Skeletal muscle tissue (tissue), 4 donors: ENCODE measurements around the gene GRK4. TPM values are rescaled to one million over a fixed set of nuclear protein-coding genes. Genes with fewer than 3 reads are reported as not detected.

Experiments
- H3K27ac ChIP-seq: one replicate; pipeline ENCODE4 v1.7.0; 2013; ENCODE audit warnings: mild to moderate bottlenecking, low read depth, low read length, inconsistent platforms
- H3K27me3 ChIP-seq, 3 donors: one replicate each; pipeline ENCODE4 v1.7.0; 2013; ENCODE audit warnings: low read length in 3 of 3; ENCODE audit not compliant: control insufficient read depth in 3 of 3, insufficient read depth in 3 of 3
- H3K36me3 ChIP-seq, 3 donors: one replicate each; pipeline ENCODE4 v1.7.0; 2013; ENCODE audit warnings: low read length in 3 of 3; ENCODE audit not compliant: control insufficient read depth in 3 of 3, insufficient read depth in 3 of 3
- H3K4me1 ChIP-seq, 3 donors: one replicate each; pipeline ENCODE4 v1.7.0; 2013; ENCODE audit warnings: low read length in 3 of 3, mild to moderate bottlenecking in 3 of 3; ENCODE audit not compliant: control insufficient read depth in 3 of 3, insufficient read depth in 3 of 3
- H3K4me3 ChIP-seq, 3 donors: one replicate each; pipeline ENCODE4 v1.7.0; 2013; ENCODE audit warnings: low read length in 3 of 3
- H3K9ac ChIP-seq, 3 donors: one replicate each; pipeline ENCODE4 v1.7.0; 2013; ENCODE audit warnings: low read length in 3 of 3, mild to moderate bottlenecking in 3 of 3, moderate library complexity in 2 of 3, low read depth in 1 of 3
- H3K9me3 ChIP-seq, 3 donors: one replicate each; pipeline ENCODE4 v1.7.0; 2013; ENCODE audit warnings: low read length in 3 of 3; ENCODE audit not compliant: control insufficient read depth in 3 of 3
- total RNA-seq: library from RNA; depleted of rRNA; stranded (reverse); fragments of >200 nt; gene quantifications from one replicate; pipeline ENCODE4 v1.2.3, GENCODE V29; 2014
- donor health status: Osteomylitis.

GRK4 gene
- total RNA-seq, 1 donor from 2014 or later: 12.5 TPM

DNA sequence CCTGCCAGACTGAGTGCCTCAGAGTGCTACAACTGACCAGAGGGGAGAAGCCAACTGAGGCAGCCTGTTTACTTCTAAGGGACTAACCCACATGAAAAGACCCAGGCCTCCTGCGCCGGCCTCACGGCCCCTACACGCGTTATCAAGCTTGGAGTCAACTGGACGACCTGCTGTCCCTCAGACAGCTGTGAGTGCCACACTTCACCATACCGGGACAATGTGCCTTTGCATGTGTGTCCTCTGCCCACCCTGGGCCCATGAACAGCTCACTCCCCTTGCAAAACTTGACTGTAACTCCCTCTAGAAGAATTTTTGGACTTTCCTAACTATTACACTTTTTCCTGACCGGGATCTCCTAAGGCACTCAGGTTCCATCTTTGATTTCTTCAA lies 2.0 kb upstream of the GRK4 start:
- Histone ChIP-seq H3K4me1 (peaks cover 31 to 36% (median 32%) of the 10 kb centered on the region in 3 donors), H3K27me3 (no peaks in the 10 kb centered on the region), H3K9me3 (no peaks in the 10 kb centered on the region), H3K27ac (no peak overlapping the region), H3K9ac (peak overlapping the region; percentile 85 to 95 (median 93)), H3K4me3 (peak overlapping the region; percentile 83 to 96 (median 85)), H3K36me3 (peaks cover 3 to 14% (median 9%) of the 10 kb centered on the region in 3 donors)

DNA sequence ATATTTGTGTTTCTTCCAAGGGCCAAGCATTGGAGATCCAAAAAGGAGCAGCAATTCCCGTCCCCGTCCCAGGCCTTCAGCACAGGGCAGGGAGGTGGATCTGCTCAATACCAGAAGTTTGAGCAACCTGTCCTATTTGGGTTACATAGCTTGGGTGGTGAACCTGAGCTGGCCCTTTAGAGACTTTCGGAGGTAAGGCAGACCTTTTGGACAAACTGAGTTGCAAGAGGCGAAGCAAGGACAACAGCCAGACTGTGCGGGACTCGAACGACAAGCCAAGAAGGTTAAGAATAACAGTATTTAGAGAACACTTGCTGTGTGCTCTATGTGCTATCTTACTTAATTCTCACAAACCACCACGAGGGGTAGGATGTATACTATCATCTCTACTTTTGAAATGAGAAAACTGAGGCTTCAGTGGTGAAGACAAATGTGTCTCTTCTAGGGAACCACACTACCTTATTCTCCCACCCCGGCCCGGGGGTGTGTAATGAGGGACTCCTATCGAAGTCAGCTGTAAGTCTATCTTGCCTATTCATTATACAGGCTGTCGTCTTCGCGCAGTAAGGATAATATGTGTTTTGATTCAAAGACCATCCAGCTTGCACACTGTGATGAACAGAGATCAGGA lies 1.4 kb upstream of the GRK4 start:
- Histone ChIP-seq H3K9me3 (no peaks in the 10 kb centered on the region), H3K4me3 (peak overlapping the region; percentile 83 to 96 (median 85)), H3K36me3 (peaks cover 3 to 9% (median 6%) of the 10 kb centered on the region in 3 donors), H3K27ac (no peak overlapping the region), H3K9ac (peak overlapping the region; percentile 85 to 95 (median 93)), H3K4me1 (peaks cover 31 to 36% (median 32%) of the 10 kb centered on the region in 3 donors), H3K27me3 (no peaks in the 10 kb centered on the region)

DNA sequence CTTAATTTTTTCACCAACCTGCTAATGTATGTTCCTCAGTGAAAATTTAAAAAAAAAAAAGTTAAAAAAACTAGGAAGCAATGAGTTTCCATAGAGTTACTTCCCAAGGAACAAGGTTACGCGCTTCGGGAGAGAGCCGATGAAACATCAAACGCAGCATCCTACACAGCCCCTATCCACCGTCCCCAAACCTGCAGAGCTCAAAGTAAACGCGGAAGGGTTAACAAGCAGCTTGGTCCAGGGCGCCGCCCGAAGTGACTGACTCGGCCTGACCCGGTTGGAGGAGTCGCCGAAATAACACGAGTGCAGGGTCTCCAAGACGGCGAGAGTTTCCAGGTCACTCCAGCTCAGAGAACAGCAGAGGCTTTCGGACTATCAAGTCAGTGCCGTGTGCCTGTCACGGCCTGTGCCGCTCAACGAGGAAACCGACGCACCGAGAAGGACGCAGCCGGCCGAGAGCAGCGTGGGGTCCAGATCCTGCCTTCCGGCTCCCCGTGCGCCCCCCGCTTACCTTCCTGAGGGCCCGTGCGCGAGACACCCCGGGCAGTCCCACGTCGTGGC lies 677 bp upstream of the GRK4 start:
- H3K27me3 ChIP-seq: no peaks in the 10 kb centered on the region
- H3K9ac ChIP-seq: peak overlapping the region; percentile 85 to 95 (median 93)
- H3K27ac ChIP-seq: peak overlapping the region; percentile 87
- peak overlapping the region; percentile 83 to 96 (median 85) for H3K4me3 ChIP-seq
- peaks cover 0 to 3% (median under 1%) of the 10 kb centered on the region in 3 donors for H3K36me3 ChIP-seq
- H3K9me3 ChIP-seq: no peaks in the 10 kb centered on the region
- H3K4me1 ChIP-seq: peaks cover 30 to 33% (median 31%) of the 10 kb centered on the region in 3 donors

DNA sequence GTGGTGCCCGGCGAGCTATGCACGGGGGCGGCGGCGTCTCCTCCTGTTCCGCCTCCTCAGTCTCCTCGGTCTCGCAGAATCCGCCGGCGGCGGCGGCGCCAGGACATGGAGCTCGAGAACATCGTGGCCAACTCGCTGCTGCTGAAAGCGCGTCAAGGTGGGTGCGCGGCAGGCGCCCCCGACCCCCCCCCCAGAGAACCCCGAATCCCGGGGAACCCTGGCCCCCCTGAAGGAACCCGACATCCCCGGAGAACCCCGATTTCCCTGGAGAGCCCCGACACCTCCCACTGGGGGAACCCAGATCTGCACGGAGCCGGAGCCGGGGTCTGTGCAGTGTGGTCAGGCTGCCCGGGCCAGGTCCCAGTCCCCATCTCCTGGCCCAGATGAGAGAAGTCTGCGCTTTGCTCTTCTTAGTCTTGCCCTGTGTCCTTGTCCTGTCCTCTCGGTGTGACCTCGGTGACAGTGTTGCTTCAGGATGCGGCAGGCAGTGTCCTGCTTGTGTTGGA lies 648 bp downstream of the GRK4 start:
- Histone ChIP-seq H3K36me3 (peaks cover 0 to 3% (median 0%) of the 10 kb centered on the region in 3 donors), H3K9me3 (no peaks in the 10 kb centered on the region), H3K4me1 (peaks cover 19 to 24% (median 21%) of the 10 kb centered on the region in 3 donors), H3K9ac (peak overlapping the region; percentile 51 to 95 (median 62)), H3K27me3 (no peaks in the 10 kb centered on the region), H3K27ac (peak overlapping the region; percentile 87), H3K4me3 (peak overlapping the region; percentile 68 to 96 (median 83))

DNA sequence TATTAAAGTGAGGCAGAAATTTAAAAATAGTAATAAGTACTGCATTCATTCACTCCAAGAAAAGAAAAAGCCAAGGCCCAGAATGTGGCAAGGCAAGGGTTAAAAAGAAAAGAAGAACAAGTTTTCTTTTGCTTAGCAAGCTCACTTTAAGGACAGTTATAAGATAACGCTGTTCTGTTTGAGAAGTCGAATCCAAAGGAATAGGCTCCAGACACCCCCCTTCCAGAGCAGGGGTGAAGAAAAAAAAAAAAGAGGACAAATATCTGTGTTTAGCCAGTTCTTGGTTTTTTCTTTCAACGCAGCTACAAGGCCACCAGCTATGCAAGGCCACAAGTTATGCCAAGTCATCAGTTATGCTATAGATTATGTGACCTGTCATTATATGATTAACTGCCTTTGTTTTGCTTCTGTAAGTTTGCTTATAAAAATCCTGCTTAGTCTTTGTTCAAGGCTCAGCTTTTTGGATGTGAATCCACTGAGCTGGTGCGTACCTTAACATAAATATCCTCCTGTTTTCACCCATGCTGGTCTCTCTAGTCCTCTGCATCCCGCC lies 1.4 kb downstream of the GRK4 start:
- H3K27me3 ChIP-seq: no peaks in the 10 kb centered on the region
- H3K36me3 ChIP-seq: peaks cover 0 to 3% (median 0%) of the 10 kb centered on the region in 3 donors
- H3K4me1 ChIP-seq: peaks cover 19 to 24% (median 21%) of the 10 kb centered on the region in 3 donors
- peak overlapping the region in 2 of 3 donors; percentile 62 to 95 for H3K9ac ChIP-seq
- H3K27ac ChIP-seq: no peak overlapping the region
- no peaks in the 10 kb centered on the region for H3K9me3 ChIP-seq
- H3K4me3 ChIP-seq: peak overlapping the region in 2 of 3 donors; percentile 68 to 83

DNA sequence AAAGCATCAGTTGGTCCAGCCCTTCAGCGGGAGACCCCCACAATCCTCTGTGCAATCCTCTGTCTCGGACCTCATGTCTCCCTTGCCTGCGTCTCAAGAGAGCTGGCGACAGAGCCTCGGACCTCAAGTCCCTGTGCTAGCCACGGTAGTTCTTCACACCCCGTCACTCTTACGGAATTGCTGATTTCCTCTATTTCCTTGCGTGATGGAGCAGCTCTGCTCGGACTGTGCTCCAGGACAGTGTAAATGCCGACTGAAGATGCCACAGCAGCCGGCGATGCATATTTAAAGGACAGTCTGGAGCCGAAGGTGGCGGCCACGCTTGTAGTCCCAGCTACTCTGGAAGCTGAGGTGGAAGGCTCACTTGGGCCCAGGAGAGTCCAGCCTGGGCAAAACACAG lies 1.9 kb downstream of the GRK4 start:
- Histone ChIP-seq H3K9me3 (no peaks in the 10 kb centered on the region), H3K9ac (no peak overlapping the region), H3K36me3 (peaks cover 0 to 3% (median 0%) of the 10 kb centered on the region in 3 donors), H3K4me1 (peaks cover 19 to 24% (median 21%) of the 10 kb centered on the region in 3 donors), H3K27me3 (no peaks in the 10 kb centered on the region), H3K4me3 (no peak overlapping the region), H3K27ac (no peak overlapping the region)

DNA sequence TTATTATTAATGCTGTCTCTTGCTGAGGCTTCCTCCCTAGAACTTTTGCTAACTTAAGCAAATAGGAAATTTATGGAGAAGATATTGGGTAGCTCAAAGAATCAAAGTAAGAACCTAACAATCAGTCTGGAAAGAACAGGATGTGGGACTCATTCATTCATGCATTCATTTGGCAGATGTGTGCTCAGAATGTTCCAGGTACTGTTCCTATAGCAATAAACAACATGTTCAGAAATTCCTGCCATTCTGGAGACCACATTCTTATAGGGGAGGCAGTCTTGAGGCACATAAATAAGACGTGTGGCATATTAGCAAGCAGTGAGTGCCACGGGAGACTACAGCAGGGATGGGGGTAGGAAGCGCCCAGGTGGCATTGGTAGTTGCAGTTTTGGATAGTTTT lies 5.0 kb downstream of the GRK4 start:
- Histone ChIP-seq H3K9me3 (no peaks in the 10 kb centered on the region), H3K27ac (no peak overlapping the region), H3K36me3 (peaks cover 0 to 3% (median 2%) of the 10 kb centered on the region in 3 donors), H3K9ac (no peak overlapping the region), H3K4me3 (no peak overlapping the region), H3K4me1 (peaks cover 4 to 6% (median 4%) of the 10 kb centered on the region in 3 donors), H3K27me3 (no peaks in the 10 kb centered on the region)

DNA sequence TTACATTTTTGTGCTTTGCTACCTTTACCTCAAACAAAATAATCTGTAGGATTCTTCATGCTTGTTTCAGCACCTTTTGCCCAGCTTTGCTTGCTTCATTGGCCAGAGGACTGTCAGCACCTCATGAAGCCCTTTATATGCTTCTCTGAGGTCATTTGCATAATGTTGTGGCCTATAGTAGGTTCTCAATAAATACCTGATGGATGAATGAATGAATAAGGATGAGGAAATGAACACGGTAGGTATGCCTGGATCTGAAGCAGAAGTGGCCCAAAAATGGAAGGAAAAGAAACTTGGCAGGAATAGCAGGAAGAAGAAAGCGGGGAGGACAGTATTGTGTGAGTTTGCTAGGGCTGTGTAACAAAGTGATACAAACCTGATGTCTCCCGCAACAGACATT lies 7.9 kb downstream of the GRK4 start:
- Histone ChIP-seq H3K4me1 (no peaks in the 10 kb centered on the region), H3K36me3 (peaks cover 0 to 2% (median 0%) of the 10 kb centered on the region in 3 donors), H3K4me3 (no peak overlapping the region), H3K9ac (no peak overlapping the region), H3K27me3 (no peaks in the 10 kb centered on the region), H3K27ac (no peak overlapping the region), H3K9me3 (no peaks in the 10 kb centered on the region)

DNA sequence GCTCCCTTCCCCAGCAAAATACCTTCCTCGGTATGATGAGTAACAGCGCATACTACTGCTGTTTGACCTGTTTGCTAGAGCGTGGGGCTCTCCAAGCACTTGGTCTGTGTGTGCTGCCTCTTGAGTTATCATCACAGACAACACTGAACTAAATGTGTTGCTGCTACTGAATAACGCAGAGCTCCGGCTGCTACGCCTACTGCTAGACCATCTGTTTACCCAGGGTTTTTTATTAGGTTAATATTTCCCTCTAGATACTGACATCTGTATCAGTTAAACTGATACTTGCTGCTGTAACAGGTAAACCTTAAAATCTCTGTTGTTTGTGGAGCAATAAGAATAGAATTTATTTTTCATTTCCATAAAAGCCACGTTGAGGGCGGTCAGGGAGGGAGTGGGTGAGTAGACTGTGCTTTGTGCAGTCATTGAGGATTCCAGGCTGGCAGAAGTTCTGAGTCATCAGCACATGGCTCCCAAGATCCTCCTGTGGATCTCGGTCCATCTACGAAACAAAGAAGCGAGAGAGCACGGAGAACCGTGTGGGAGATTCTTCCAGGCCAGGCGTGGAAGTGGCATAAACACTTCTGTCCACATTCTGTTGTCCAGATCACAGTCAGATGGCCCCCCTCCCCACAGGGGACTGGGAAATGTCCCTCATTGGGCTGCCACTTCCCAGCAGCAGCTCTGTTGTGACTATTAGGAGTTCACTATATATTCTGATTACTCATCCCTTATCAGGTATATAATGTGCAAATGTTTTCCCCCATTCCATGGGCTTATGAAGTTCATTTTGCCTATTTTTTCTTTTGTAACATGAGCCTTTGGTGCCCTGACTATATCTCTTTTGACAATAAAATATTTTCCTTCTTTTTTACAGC lies 14.1 kb downstream of the GRK4 start:
- H3K9me3 ChIP-seq: peaks cover 0 to 4% (median 0%) of the 10 kb centered on the region in 3 donors
- H3K4me1 ChIP-seq: no peaks in the 10 kb centered on the region
- H3K27me3 ChIP-seq: peaks cover 0 to 2% (median 0%) of the 10 kb centered on the region in 3 donors
- no peak overlapping the region for H3K4me3 ChIP-seq
- no peaks in the 10 kb centered on the region for H3K36me3 ChIP-seq
- H3K9ac ChIP-seq: no peak overlapping the region
- H3K27ac ChIP-seq: no peak overlapping the region
